HEK293 (cell line): Measurements from ENCODE around the gene PTPRN2.

Experiments
- CTCF ChIA-PET: fragments of 350-600 bp; formaldehyde crosslinking; extraction: SDS; loops from one replicate; lab custom pipeline; 2021; ENCODE audit warnings: antibody characterized with exemption; lab: Yijun Ruan, JAX
- POLR2A ChIA-PET: fragments of 300-600 bp; formaldehyde crosslinking; extraction: SDS; loops from one replicate; lab custom pipeline; 2020; ENCODE audit warnings: antibody characterized with exemption, inconsistent platforms; lab: Yijun Ruan, JAX
- H3K27ac ChIP-seq: fragments of 200-500 bp; sonication (Bioruptor generic); 2 replicates; pipeline ENCODE4 v1.5.1; 2014; ENCODE audit warnings: low read depth, low read length, control low read depth, inconsistent platforms; ENCODE audit errors: extremely low read depth
- H3K36me3 ChIP-seq, 2 experiments: fragments of 200-500 bp in 1 of 2; sonication (Bioruptor generic) in 1 of 2; 1 replicate in 1 of 2; 2 replicates in 1 of 2; pipeline ENCODE4 v1.5.1; 2014 to 2017; ENCODE audit warnings: inconsistent platforms in 2 of 2, low read length in 2 of 2; ENCODE audit not compliant: control insufficient read depth in 2 of 2, insufficient read depth in 1 of 2
- H3K4me1 ChIP-seq: fragments of 200-500 bp; sonication (Bioruptor generic); 2 replicates; pipeline ENCODE4 v1.5.1; 2014; ENCODE audit warnings: mild to moderate bottlenecking, low read length, inconsistent platforms; ENCODE audit not compliant: control insufficient read depth, insufficient read depth
- H3K4me3 ChIP-seq: 2 replicates; pipeline ENCODE4 v1.5.1; 2011; ENCODE audit warnings: low read depth, mild to moderate bottlenecking, control low read depth, low read length, moderate library complexity
- H3K9me3 ChIP-seq: fragments of 200-500 bp; sonication (Bioruptor generic); 2 replicates; pipeline ENCODE4 v1.5.1; 2014; ENCODE audit warnings: low read depth, low read length, inconsistent platforms; ENCODE audit not compliant: control insufficient read depth, insufficient read depth
- BCL11B ChIP-seq: fragments of 450-650 bp; formaldehyde crosslinking; IDR thresholded peaks from 2 replicates; pipeline ENCODE4 v1.5.1; 2016; ENCODE audit warnings: low read depth, missing biosample characterization, missing genetic modification characterization
- HIC1 ChIP-seq: fragments of 450-650 bp; formaldehyde crosslinking; IDR thresholded peaks from 2 replicates; pipeline ENCODE4 v1.5.1; 2016; ENCODE audit warnings: missing biosample characterization, missing genetic modification characterization
- KLF16 ChIP-seq: fragments of 450-650 bp; formaldehyde crosslinking; IDR thresholded peaks from 2 replicates; pipeline ENCODE4 v1.5.1; 2017; ENCODE audit warnings: missing biosample characterization, missing genetic modification characterization
- PATZ1 ChIP-seq: fragments of 450-650 bp; formaldehyde crosslinking; IDR thresholded peaks from 2 replicates; pipeline ENCODE4 v1.5.1; 2016; ENCODE audit warnings: missing biosample characterization, missing genetic modification characterization
- YY1 ChIP-seq: fragments of 450-650 bp; formaldehyde crosslinking; IDR thresholded peaks from 2 replicates; pipeline ENCODE4 v1.5.1; 2018; ENCODE audit warnings: missing biosample characterization, missing genetic modification characterization
- ZBTB26 ChIP-seq: fragments of 450-650 bp; formaldehyde crosslinking; optimal IDR thresholded peaks from 2 replicates; pipeline ENCODE3; 2016; ENCODE audit warnings: missing biosample characterization, mild to moderate bottlenecking, missing genetic modification characterization
- ZBTB48 ChIP-seq: fragments of 450-650 bp; formaldehyde crosslinking; IDR thresholded peaks from 2 replicates; pipeline ENCODE4 v1.5.1; 2016; ENCODE audit warnings: missing biosample characterization, missing genetic modification characterization
- ZFP3 ChIP-seq: fragments of 450-650 bp; formaldehyde crosslinking; IDR thresholded peaks from 2 replicates; pipeline ENCODE4 v1.5.1; 2016; ENCODE audit warnings: low read depth, missing biosample characterization, missing genetic modification characterization
- ZFP41 ChIP-seq: fragments of 450-650 bp; formaldehyde crosslinking; IDR thresholded peaks from 2 replicates; pipeline ENCODE4 v1.5.1; 2016; ENCODE audit warnings: missing biosample characterization, missing genetic modification characterization, borderline replicate concordance
- ZNF157 ChIP-seq: fragments of 450-650 bp; formaldehyde crosslinking; IDR thresholded peaks from 2 replicates; pipeline ENCODE4 v1.5.1; 2016; ENCODE audit warnings: missing biosample characterization, missing genetic modification characterization
- ZNF274 ChIP-seq, 2 experiments: fragments of 200-500 bp in 1 of 2; fragments of 450-650 bp in 1 of 2; sonication (Bioruptor generic) in 1 of 2; formaldehyde crosslinking in 1 of 2; IDR thresholded peaks; 2 replicates each; pipeline versions ENCODE4 v1.5.1 to v1.6.1; 2014 to 2016; ENCODE audit warnings: borderline replicate concordance in 1 of 2, inconsistent platforms in 1 of 2, low read length in 1 of 2, missing biosample characterization in 1 of 2, missing genetic modification characterization in 1 of 2
- ZNF561 ChIP-seq: fragments of 450-650 bp; IDR thresholded peaks from 2 replicates; pipeline ENCODE4 v1.5.1; 2018; ENCODE audit warnings: missing biosample characterization, missing genetic modification characterization, borderline replicate concordance
- ZNF707 ChIP-seq: fragments of 450-650 bp; formaldehyde crosslinking; IDR thresholded peaks from 2 replicates; pipeline ENCODE4 v1.5.1; 2016; ENCODE audit warnings: missing biosample characterization, missing genetic modification characterization
- ZNF76 ChIP-seq: fragments of 450-650 bp; formaldehyde crosslinking; IDR thresholded peaks from 2 replicates; pipeline ENCODE4; 2016; ENCODE audit warnings: low read depth, missing biosample characterization, missing genetic modification characterization, borderline replicate concordance
- ZNF830 ChIP-seq: fragments of 450-650 bp; IDR thresholded peaks from 2 replicates; pipeline ENCODE4 v1.5.0; 2018; ENCODE audit warnings: missing biosample characterization, missing genetic modification characterization, low read depth, mild to moderate bottlenecking, moderate library complexity
- TF ChIP-seq, protein P1 (sequence below): fragments of 450-650 bp; formaldehyde crosslinking; IDR thresholded peaks from 2 replicates; pipeline ENCODE4 v1.5.1; 2016; ENCODE audit warnings: missing biosample characterization, missing genetic modification characterization, low read depth
- TF ChIP-seq, protein P2 (sequence below): fragments of 450-650 bp; formaldehyde crosslinking; IDR thresholded peaks from 2 replicates; pipeline ENCODE4 v1.5.1; 2016; ENCODE audit warnings: missing biosample characterization, missing genetic modification characterization

The PTPRN2 gene

DNA sequence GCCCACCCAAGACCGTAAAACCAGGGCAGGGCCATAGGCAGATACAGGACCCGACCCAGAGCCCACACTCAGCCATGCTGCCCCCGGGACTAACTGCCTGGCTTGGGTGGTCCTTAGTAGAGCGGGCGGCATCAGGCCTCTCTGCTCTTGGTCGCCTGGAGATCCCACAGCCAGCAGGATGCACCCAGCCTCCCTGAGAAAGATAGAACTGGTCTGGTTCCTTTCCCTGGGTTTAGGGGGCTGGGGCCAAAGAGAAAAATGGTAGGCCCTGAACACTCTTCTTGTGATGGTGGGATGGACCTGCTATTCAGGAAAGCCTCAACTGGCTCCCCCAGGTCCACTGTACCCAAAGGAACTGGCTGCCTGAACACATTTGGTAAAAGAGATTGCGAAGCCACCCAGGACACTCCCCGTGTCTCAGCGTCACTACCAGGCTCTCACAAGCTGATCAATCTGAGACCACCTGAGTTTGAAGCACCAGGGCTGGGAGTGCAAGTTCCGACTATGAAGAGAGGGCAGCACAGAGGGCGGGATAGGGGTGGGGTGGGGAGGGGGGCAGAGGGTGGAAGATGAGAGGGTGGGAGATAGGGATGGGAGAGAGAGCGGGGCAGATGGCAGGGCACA, 659.3 kb downstream of the PTPRN2 start:
- no peaks in the 10 kb centered on the region for H3K4me1 ChIP-seq
- CTCF ChIA-PET: no interaction called here
- no peaks in the 10 kb centered on the region for H3K9me3 ChIP-seq
- no peaks in the 10 kb centered on the region for H3K36me3 ChIP-seq
- no peak for TF ChIP-seq ZBTB26
- no peak for TF ChIP-seq KLF16 (tag by site-specific recombination)
- no peak for TF ChIP-seq ZFP3
- TF ChIP-seq ZBTB48: no peak
- TF ChIP-seq BCL11B (tag by site-specific recombination): no peak
- TF ChIP-seq YY1 (tag by site-specific recombination): no peak
- no peak for TF ChIP-seq ZNF76 (tag by site-specific recombination)
- TF ChIP-seq ZNF830 (tag by site-specific recombination): no peak
- TF ChIP-seq ZNF274 (IDR thresholded peaks at IDR 0.05; ENCODE audit: low read length): no peak
- no peak for TF ChIP-seq ZNF274 (tag by site-specific recombination; IDR thresholded peaks at IDR 0.05; ENCODE audit: borderline replicate concordance)
- H3K4me3 ChIP-seq: no peak overlapping the region
- H3K27ac ChIP-seq: no peak overlapping the region
- POLR2A ChIA-PET: no interaction called here

DNA sequence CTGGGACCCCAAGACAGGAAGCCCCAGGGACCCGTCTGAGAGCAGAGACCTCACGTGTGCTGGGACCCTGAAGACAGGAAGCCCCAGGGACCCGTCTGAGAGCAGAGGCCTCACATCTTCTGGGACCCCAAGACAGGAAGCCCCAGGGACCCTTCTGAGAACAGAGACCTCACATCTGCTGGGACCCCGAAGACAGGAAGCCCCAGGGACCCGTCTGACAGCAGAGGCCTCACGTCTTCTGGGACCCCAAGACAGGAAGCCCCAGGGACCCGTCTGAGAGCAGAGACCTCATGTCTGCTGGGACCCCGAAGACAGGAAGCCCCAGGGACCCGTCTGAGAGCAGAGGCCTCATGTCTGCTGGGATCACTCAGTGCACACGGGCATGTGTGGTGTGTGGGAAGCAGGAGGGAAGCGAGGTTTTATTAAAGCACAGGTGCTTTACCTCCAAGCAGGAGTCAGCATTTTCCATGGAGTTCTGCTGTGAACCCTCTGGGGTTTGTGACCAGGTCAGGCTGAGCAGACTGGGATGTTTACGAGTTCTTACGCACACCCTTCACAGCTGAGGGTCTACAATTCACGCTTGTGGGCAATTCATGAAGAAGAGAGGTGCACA, 660.2 kb downstream of the PTPRN2 start:
- CTCF ChIA-PET: no interaction called here
- Histone ChIP-seq H3K4me3 (no peak overlapping the region), H3K4me1 (no peaks in the 10 kb centered on the region), H3K9me3 (no peaks in the 10 kb centered on the region)
- TF ChIP-seq, protein P1, sequence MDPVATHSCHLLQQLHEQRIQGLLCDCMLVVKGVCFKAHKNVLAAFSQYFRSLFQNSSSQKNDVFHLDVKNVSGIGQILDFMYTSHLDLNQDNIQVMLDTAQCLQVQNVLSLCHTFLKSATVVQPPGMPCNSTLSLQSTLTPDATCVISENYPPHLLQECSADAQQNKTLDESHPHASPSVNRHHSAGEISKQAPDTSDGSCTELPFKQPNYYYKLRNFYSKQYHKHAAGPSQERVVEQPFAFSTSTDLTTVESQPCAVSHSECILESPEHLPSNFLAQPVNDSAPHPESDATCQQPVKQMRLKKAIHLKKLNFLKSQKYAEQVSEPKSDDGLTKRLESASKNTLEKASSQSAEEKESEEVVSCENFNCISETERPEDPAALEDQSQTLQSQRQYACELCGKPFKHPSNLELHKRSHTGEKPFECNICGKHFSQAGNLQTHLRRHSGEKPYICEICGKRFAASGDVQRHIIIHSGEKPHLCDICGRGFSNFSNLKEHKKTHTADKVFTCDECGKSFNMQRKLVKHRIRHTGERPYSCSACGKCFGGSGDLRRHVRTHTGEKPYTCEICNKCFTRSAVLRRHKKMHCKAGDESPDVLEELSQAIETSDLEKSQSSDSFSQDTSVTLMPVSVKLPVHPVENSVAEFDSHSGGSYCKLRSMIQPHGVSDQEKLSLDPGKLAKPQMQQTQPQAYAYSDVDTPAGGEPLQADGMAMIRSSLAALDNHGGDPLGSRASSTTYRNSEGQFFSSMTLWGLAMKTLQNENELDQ (tag by site-specific recombination): no peak
- TF ChIP-seq ZFP41 (tag by site-specific recombination): no peak
- TF ChIP-seq PATZ1: no peak
- TF ChIP-seq, protein P2, sequence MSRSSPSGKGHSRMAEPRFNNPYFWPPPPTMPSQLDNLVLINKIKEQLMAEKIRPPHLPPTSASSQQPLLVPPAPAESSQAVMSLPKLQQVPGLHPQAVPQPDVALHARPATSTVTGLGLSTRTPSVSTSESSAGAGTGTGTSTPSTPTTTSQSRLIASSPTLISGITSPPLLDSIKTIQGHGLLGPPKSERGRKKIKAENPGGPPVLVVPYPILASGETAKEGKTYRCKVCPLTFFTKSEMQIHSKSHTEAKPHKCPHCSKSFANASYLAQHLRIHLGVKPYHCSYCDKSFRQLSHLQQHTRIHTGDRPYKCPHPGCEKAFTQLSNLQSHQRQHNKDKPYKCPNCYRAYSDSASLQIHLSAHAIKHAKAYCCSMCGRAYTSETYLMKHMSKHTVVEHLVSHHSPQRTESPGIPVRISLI (tag by site-specific recombination): no peak
- TF ChIP-seq ZNF76 (tag by site-specific recombination): no peak
- no peak for TF ChIP-seq HIC1 (tag by site-specific recombination)
- no peak for TF ChIP-seq ZNF707 (tag by site-specific recombination)
- TF ChIP-seq ZNF561 (tag by site-specific recombination): no peak
- no peak for TF ChIP-seq ZNF157 (tag by site-specific recombination)
- TF ChIP-seq, all 188 proteins: peak for 0
- Histone ChIP-seq H3K27ac (no peak overlapping the region), H3K36me3 (no peaks in the 10 kb centered on the region)
- POLR2A ChIA-PET: no interaction called here
